C4-2B (cell line): ENCODE results near the gene RRH.

ENCODE experiments used
- CTCF ChIP-seq: fragments of 450-650 bp; conservative IDR thresholded peaks from 2 replicates; pipeline ENCODE4 v1.5.1; 2017; ENCODE audit warnings: mild to moderate bottlenecking
- ZFX ChIP-seq: fragments of 450-650 bp; IDR thresholded peaks from 2 replicates; pipeline ENCODE4 v1.6.1; 2017

GRCh38 chr4:109801895-109802319 lies 25.9 kb upstream of the RRH start, which contains the start of gene CFI:
- TF ChIP-seq CTCF, result no peak
- TF ChIP-seq ZFX, result no peak
